Muscle of back (tissue), 11 donors: ENCODE data around the gene ZNF335. TPM values are rescaled to one million over a fixed set of nuclear protein-coding genes. Genes with fewer than 3 reads are reported as not detected.
"Not testable (repeated sequence)": the region's sequence is repeated elsewhere in the genome, so short reads cannot be mapped to it uniquely, and the experiment has no call there.

Experiments
- DNase-seq, 3 donors: peaks; one replicate each; pipeline versions ENCODE4 v3.0.0 to v3.0.0-alpha.2; 2013
- polyA plus RNA-seq, 10 donors: library from polyadenylated mRNA; unstranded; fragments of 120-200 nt; gene quantifications; one replicate each; pipeline ENCODE4 v1.2.1, GENCODE V29; 2013; ENCODE audit not compliant: insufficient read length in 10 of 10

Gene ZNF335
- polyA plus RNA-seq, 10 donors = 7.9 to 12.0 (median 9.4) TPM

DNA sequence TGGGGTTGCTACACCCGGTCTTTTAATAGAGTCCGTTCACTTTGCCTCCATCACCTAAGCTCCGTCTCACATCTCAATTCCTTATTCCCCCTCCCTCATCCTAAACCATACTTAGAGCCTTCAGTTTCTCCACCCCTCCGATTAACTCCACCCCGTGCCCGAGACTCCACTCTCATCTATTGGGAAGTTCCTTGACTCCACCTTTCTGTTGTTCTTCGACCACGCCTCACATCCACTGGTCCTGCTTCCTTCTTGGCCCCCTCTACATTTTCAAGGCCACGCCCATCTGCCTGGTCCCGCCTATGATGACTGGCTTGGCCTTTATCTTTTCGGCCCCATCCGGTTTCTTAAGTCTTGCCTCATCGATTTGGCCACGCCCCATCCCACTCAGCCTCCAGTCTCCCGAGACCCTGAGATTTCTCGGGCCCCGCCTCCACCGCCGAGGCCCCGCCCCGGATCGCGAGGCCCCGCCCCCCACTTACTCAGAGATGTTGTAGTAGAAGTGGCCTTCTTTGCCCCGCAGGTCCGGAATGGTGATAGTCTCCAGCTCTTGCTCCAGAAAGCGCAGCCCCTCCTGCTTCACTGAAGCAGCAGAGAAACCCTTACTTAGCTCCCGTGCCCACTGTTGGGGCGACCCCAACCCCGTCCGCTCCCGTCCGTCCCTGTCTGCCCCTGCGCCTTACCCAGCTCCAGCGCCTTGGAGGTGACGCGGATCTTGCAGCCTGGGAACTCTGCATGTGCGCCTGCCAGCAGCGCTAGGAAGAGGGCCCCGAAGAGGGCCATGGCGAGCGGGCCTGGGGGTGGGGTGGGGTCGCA is 61.1 kb downstream of the ZNF335 start:
- DNase-seq = peak; percentile 92 to 98 (median 96)

DNA sequence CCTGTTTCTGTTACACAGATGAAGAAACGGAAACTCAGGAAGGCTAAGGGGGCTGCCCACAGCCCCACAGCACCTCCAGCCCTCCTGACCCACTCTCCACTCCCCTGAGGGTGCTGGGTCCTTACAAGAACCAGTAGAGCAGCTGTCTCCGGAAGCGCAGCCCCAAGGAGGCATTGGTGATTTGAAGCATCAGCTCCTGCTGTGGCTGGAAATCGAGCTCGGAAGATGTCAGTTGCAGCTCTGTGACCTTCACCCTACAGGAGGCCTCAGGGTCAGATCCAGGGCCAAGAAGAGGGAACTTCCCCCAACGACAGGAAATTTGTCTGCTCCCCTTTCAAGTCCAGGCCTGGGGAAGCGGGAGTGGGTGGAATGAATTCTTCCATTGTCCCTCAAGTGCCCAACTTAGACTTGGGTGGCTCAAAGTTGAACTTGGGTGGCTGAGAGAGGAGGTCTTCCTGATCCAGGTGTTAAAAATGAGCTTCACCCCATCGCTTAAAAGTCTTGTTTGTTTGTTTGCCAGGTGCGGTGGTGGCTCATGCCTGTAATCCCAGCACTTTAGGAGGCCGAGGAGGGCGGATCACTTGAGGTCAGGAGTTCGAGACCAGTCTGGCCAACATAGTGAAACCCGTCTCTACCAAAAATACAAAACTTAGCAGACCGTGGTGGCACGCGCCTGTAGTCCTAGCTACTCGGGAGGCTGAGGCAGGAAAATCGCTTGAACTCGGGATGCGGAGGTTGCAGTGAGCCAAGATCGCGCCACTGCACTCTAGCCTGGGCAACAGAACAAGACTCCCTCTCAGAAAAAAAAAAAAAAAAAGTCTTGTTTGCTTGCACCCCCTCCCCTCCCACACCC is 62.0 kb downstream of the ZNF335 start:
- no peak for DNase-seq

DNA sequence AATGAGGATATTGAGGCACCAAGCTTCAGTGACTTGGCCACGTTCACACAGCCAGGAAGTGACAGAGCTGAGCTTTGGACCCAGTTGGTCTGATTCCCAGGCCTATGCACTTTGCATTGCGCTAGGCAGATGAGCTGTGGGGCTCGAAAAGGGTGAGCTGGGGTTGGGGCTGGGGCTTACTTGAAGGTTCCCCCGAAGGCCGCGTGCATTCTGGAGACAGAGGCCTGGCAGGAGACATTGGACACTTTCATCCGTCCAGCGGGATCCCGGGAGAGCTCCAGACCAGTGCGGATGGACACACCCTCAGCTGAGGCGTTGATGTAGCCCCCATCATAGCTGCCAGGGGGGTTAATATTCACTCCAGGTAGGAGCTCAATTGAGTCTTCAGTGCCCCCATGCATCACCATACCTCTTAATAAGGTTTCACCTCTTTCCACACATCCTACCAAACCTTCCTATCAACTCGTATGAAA is 62.6 kb downstream of the ZNF335 start:
- DNase-seq = no peak

DNA sequence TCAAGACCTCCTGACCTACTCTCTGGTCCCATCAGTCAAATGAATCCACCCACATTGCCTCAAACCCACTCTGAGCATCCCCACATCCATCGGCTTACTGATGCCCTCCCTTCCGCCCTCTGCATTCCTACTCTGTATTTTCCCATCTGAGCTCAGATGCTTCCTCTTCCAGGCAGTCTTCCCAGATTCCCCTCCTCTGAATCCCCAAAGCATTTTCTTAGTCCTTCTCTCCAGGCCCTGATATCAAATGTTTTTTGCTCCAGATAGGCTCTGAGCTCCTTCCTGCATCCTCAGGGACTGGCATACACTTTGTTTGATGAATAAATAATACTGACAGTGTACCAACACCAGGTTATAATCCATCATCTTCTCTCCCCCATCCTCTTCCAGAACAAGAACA is 63.9 kb downstream of the ZNF335 start:
- no peak for DNase-seq

DNA sequence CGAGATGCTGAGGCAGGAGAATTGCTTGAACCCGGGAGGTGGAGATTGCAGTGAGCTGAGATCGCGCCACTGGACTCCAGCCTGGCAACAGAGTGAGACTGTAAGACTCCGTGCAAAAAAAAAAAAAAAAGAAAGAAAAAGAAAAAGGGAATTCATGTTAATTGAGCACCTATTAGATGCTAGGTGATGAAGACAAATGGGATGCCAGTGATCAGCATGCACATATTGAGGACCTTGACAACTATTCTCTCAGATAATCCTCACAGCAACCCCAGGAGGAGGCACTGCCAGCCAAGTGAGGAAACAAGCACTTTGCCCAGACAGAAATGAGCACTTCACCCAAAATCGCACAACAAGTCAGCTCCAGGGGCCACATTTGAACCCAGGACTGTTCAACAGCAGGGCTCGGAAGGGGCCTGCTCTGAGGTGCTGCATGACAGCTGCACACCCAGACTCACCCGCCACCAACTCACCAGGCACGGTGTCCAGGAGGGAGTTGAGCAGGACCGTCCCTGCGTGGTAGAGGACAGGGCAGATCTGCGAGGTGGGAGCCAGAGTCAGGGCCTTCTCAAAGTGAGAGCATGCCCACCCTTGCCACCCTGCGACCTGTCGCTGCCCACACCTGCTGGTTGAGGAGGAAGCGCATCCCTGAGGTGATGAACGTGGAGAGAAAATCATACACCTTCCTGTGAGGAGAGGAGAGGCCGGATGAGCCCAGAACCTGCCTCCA is 64.6 kb downstream of the ZNF335 start:
- DNase-seq = no peak

DNA sequence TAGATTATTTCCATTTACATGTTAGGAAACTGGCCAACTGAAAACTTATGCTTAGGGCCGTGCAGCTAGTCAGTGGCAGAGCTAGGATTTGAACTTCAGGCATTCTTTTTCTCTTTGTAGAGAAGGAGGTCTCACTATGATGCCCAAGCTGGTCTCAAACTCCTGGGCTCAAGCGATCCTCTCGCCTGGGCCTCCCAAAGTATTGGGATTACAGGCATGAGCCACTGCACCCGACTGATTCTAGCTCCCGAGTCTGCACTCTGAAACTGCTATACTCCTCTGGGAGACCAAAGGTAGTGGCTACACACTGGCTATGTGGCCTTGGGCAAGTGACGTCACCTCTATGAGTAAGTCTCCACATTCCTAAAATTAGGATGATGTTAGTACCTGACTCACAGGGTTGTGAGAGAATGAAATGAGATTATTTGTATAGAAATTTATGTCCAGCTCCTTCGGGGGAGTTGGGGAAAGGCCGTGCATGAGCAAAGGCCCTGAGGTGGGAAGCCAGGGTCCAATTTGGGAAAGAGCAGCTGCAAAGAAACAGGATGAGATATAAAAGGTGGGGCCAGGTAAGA is 66.4 kb downstream of the ZNF335 start:
- no peak for DNase-seq

DNA sequence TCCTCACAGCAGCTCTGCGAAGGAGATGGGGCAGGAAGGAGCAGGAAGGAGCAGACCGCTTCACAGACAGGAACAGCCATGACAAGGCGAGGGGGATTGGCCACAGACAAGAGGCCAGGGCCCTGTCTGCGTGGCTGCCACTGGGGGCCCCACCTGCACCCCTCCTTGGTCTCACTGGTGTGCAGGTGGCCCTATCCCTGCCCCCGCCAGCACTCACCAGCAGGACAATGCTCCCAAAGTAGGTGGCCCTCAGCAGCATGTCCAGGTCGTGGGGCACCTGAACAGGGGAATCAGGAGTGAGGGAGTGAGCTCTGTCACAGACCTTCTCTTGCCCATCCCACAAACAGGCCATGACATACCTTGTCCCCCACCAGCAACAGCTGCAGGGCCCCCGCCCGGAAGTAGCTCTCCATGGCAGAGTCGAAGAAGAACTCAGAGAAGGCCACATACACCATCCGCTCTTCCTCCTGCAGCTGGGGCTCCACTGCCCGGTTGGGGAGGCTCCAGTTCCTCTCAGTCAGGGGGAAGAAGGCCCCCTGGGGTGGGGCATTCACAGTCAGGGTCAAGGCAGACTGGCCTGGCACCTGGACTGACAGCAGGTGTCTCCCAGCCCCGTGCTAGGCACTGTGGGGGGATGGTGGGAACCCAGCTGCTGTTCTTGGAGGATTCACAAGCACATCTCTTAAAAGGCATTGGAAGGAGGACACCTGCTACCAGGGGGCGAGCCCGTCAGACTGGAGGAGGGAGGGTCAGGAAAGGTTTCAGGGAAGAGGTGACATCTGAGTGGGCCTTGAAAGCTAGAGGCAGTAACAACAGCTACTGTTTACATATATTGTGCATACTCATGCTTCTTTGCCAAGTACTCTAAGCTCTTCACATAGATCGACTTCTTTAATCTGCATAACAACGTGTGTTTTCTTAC is 67.2 kb downstream of the ZNF335 start:
- no peak for DNase-seq

DNA sequence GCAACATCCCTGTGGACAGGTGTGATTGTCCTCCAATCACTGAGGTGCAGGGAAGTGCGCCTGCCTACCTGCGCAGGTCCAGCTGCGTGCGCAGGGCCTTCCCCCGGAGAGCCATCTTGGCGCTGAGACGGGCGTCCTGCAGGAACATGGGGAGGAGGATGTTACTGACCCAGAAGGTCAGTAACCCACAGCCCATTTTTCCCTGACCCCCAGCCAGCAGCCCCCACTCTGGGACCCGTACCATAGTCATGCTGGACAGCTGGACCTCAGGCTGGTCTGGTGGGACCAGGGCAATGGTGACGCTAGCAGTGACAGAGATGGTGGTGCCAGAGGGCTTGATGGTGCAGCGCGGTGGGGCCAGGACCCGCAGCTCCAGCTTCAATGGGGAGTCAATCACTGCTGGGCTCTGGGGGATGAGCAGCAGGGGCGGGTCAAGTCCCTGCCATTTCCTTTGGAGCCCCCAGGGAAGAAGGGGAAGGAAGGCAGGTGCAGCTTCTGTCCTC is 69.8 kb downstream of the ZNF335 start:
- no peak for DNase-seq

DNA sequence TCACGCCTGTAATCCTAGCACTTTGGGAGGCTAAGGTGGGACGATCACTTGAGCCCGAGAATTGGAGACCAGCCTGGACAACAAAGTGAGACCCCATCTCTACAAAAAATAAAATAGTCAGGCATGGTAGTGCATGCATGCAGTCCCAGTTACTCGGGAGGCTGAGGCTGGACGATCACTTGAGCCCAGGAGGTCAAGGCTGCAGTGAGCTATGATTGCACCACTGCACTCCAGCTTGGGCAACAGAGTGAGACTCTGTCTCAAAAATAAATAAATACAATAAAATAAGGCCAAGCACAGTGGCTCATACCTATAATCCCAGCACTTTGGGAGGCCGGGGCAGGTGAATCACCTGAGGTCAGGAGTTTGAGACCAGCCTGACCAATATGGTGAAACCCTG is 70.7 kb downstream of the ZNF335 start:
- not testable (repeated sequence) for DNase-seq

DNA sequence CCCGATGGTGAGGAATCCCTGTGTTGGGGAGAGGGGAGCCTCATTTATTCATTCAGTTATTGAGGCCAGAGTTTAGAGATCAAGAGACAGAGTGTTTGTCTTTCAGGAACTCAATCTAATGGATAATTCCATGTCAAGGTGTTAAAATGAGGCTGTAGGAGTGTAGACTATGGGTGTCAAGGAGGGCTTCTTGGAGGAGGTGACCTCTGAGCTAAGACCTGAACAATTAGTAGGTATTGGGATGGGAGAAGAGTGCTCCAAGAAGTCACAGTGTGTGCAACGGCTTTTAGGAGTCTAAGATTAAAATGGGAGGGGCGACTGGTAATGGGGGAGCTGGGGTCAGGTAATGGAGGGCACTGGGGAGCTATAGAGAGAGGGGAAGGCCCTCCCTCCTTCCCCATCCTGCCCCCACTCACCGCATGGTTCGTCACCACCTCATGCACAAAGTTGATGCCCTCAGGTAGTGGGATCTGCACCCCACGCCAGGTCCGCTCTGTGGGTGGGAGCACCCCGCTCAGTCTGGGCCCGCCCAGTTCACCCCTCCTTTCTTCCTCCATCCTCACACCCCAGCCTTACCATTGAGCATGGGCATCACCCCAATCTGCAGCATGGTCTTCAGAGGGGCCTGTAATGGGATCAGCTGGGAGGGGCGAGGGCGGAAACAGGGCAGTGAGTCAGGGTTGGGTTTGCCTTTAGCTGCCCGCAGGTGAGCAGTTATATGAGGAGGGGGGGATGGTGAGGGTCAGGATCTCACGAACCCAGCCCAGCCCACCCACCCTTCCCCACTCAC is 72.8 kb downstream of the ZNF335 start:
- DNase-seq = no peak

Other genes starting within 250 kb of the ZNF335 start
- not detected for gene SPINT4, start 249.9 kb downstream of the ZNF335 start, polyA plus RNA-seq
- gene WFDC3, start 180.3 kb downstream of the ZNF335 start, polyA plus RNA-seq = 1 to 10 TPM in 3 of 10 donors, under 1 TPM in 5, not detected in 2; 0.32 to 2.0 (median 0.76) TPM
- gene DNTTIP1, start 180.2 kb downstream of the ZNF335 start, polyA plus RNA-seq = 10 to 100 TPM; 33.4 to 61.4 (median 49.6) TPM
- 10 to 100 TPM; 22.4 to 53.7 (median 32.7) TPM for gene UBE2C, start 159.6 kb downstream of the ZNF335 start, polyA plus RNA-seq
- gene TNNC2, start 144.9 kb downstream of the ZNF335 start, polyA plus RNA-seq = 1,000 to 10,000 TPM; 3,292 to 7,026 (median 6,344) TPM
- 10 to 100 TPM; 17.9 to 25.7 (median 19.4) TPM for gene SNX21, start 138.4 kb downstream of the ZNF335 start, polyA plus RNA-seq
- gene ACOT8, start 114.8 kb downstream of the ZNF335 start, polyA plus RNA-seq = 10 to 100 TPM; 16.0 to 21.7 (median 19.5) TPM
- 1 to 10 TPM; 3.3 to 3.9 (median 3.7) TPM for gene ZSWIM3, start 114.6 kb downstream of the ZNF335 start, polyA plus RNA-seq
- 10 to 100 TPM in 3 of 10 donors, 1 to 10 TPM in 7; 7.3 to 11.7 (median 9.0) TPM for gene ZSWIM1, start 91.0 kb downstream of the ZNF335 start, polyA plus RNA-seq
- gene SPATA25, start 84.6 kb downstream of the ZNF335 start, polyA plus RNA-seq = 1 to 10 TPM; 3.0 to 7.7 (median 4.5) TPM
- 10 to 100 TPM in 7 of 10 donors, 1 to 10 TPM in 3; 8.4 to 15.4 (median 13.0) TPM for gene NEURL2, start 81.0 kb downstream of the ZNF335 start, polyA plus RNA-seq
- gene CTSA, start 80.9 kb downstream of the ZNF335 start, polyA plus RNA-seq = 10 to 100 TPM; 53.0 to 77.9 (median 64.4) TPM
- 10 to 100 TPM; 15.6 to 58.5 (median 26.5) TPM for gene PLTP, start 60.0 kb downstream of the ZNF335 start, polyA plus RNA-seq
- gene PCIF1, start 37.5 kb downstream of the ZNF335 start, polyA plus RNA-seq = 10 to 100 TPM; 21.9 to 30.4 (median 24.5) TPM
- 1 to 10 TPM in 3 of 10 donors, under 1 TPM in 6, not detected in 1; 0.16 to 5.9 (median 0.23) TPM for gene MMP9, start 36.7 kb upstream of the ZNF335 start, polyA plus RNA-seq
- 1 to 10 TPM in 3 of 10 donors, under 1 TPM in 7; 0.29 to 1.5 (median 0.81) TPM for gene SLC12A5, start 57.0 kb upstream of the ZNF335 start, polyA plus RNA-seq
- 10 to 100 TPM; 26.9 to 36.2 (median 30.3) TPM for gene NCOA5, start 117.8 kb upstream of the ZNF335 start, polyA plus RNA-seq
- gene CD40, start 146.1 kb upstream of the ZNF335 start, polyA plus RNA-seq = 1 to 10 TPM; 3.4 to 9.4 (median 6.8) TPM